Kidney (tissue), 14 donors: ENCODE measurements around the gene BRIP1. TPM values are rescaled to one million over a fixed set of nuclear protein-coding genes. Genes with fewer than 3 reads are reported as not detected.

Experiments
- DNase-seq, 5 donors: peaks; one replicate each; pipeline ENCODE4 v3.0.0-alpha.2; 2013 to 2020
- FAIRE-seq: peaks from 2 replicates; lab custom pipeline; 2012; peaks lifted over from hg19 to GRCh38; lab: Jason Lieb, UNC
- H3K27ac ChIP-seq, 2 donors: one replicate each; pipeline ENCODE4 v1.7.0; 2013; ENCODE audit warnings: low read depth in 2 of 2, low read length in 2 of 2, inconsistent platforms in 1 of 2
- H3K27me3 ChIP-seq: one replicate; pipeline ENCODE4 v1.7.1; 2013; ENCODE audit warnings: low read length, inconsistent platforms; ENCODE audit not compliant: control insufficient read depth, insufficient read depth
- H3K36me3 ChIP-seq, 3 donors: one replicate each; pipeline versions ENCODE4 v1.7.0 to v1.7.1; 2013; ENCODE audit warnings: low read length in 3 of 3, control low read depth in 1 of 3, inconsistent platforms in 1 of 3; ENCODE audit not compliant: insufficient read depth in 3 of 3, control insufficient read depth in 2 of 3
- H3K4me1 ChIP-seq, 3 donors: one replicate each; pipeline versions ENCODE4 v1.7.0 to v1.7.1; 2013; ENCODE audit warnings: low read length in 3 of 3, inconsistent platforms in 1 of 3, low read depth in 1 of 3; ENCODE audit not compliant: control insufficient read depth in 2 of 3, insufficient read depth in 2 of 3
- H3K4me3 ChIP-seq, 3 donors: one replicate each; pipeline versions ENCODE4 v1.7.0 to v1.8.1; 2013; ENCODE audit warnings: low read length in 3 of 3, control low read depth in 1 of 3, inconsistent platforms in 1 of 3
- H3K9ac ChIP-seq, 3 donors: one replicate each; pipeline versions ENCODE4 v1.7.0 to v1.7.1; 2013; ENCODE audit warnings: low read length in 3 of 3, control low read depth in 1 of 3, inconsistent platforms in 1 of 3
- H3K9me3 ChIP-seq, 3 donors: one replicate each; pipeline versions ENCODE4 v1.7.0 to v1.7.1; 2013; ENCODE audit warnings: low read length in 3 of 3, control low read depth in 1 of 3, inconsistent platforms in 1 of 3; ENCODE audit not compliant: control insufficient read depth in 2 of 3, insufficient read depth in 1 of 3
- CTCF ChIP-seq: IDR thresholded peaks from 3 replicates; pipeline ENCODE4 v1.5.1; 2012; ENCODE audit warnings: mild to moderate bottlenecking, moderate library complexity, borderline replicate concordance; ENCODE audit not compliant: insufficient read depth; ENCODE audit errors: extremely low read depth
- intact Hi-C: fragments of 100-400 bp; cut with DNase I; formaldehyde crosslinking; loops from one replicate; pipeline ENCODE4 v1.11.1; 2022
- polyA plus RNA-seq: library from polyadenylated mRNA; stranded (reverse); fragments of 350-450 nt; fragmentation: Illumina TruSeq; extraction: RNeasy Lipid Tissue Mini Kit (QIAGEN cat#74804); gene quantifications from one replicate; pipeline ENCODE4 v1.2.3, GENCODE V29; 2014; ENCODE audit warnings: low read depth, low replicate concordance; ENCODE audit not compliant: insufficient read depth
- total RNA-seq: library from RNA; stranded (reverse); fragmentation: NEBNext Ultra II Directional; extraction: Animal tissue kit (Norgen Biotek cat#: 25700); gene quantifications from one replicate; pipeline ENCODE4 v1.2.1, GENCODE V29; 2021
- donor health status: control.
- donor health status: control.
- donor health status: control.
- donor health status: control.
- donor health status: control.
- donor health status: DM: yes; HTN: yes; CAD: no.
- donor health status: Normal renal cell carcinoma (clear cell type).

Gene BRIP1
- total and polyA plus RNA-seq, 2 donors from 2014 or later = 0.54 TPM; not detected in 1

GRCh38 chr17:61713035-61713434, 150.3 kb downstream of the BRIP1 start:
- Histone ChIP-seq H3K9ac (no peak overlapping the region), H3K9me3 (peaks cover 0 to 4% (median 0%) of the 10 kb centered on the region in 3 donors), H3K4me1 (no peaks in the 10 kb centered on the region), H3K36me3 (peaks cover 0 to 2% (median 0%) of the 10 kb centered on the region in 3 donors), H3K4me3 (no peak overlapping the region), H3K27me3 (no peaks in the 10 kb centered on the region), H3K27ac (no peak overlapping the region)
- DNase-seq (no peak), FAIRE-seq (no peak)
- no peak for TF ChIP-seq CTCF
- intact Hi-C loops = no loop called here

GRCh38 chr17:61710546-61710945, 152.8 kb downstream of the BRIP1 start:
- intact Hi-C loops = no loop called here
- no peak for FAIRE-seq
- Histone ChIP-seq H3K27ac (no peak overlapping the region), H3K27me3 (no peaks in the 10 kb centered on the region), H3K36me3 (peaks cover 0 to 2% (median 0%) of the 10 kb centered on the region in 3 donors), H3K4me1 (no peaks in the 10 kb centered on the region), H3K9ac (no peak overlapping the region), H3K4me3 (no peak overlapping the region), H3K9me3 (no peaks in the 10 kb centered on the region)
- no peak for TF ChIP-seq CTCF
- DNase-seq = no peak

GRCh38 chr17:61709567-61709966, 153.8 kb downstream of the BRIP1 start:
- FAIRE-seq (no peak), DNase-seq (no peak)
- H3K4me3 ChIP-seq = no peak overlapping the region
- H3K9ac ChIP-seq = no peak overlapping the region
- no peak overlapping the region for H3K27ac ChIP-seq
- no peaks in the 10 kb centered on the region for H3K9me3 ChIP-seq
- intact Hi-C loops = no loop called here
- no peak for TF ChIP-seq CTCF
- no peaks in the 10 kb centered on the region for H3K27me3 ChIP-seq
- H3K4me1 ChIP-seq = no peaks in the 10 kb centered on the region
- peaks cover 0 to 2% (median 0%) of the 10 kb centered on the region in 3 donors for H3K36me3 ChIP-seq

GRCh38 chr17:61704935-61705449, 158.3 kb downstream of the BRIP1 start:
- Histone ChIP-seq H3K9me3 (peaks cover 0 to 22% (median 4%) of the 10 kb centered on the region in 3 donors), H3K4me3 (no peak overlapping the region), H3K9ac (no peak overlapping the region), H3K27me3 (no peaks in the 10 kb centered on the region), H3K27ac (no peak overlapping the region), H3K4me1 (no peaks in the 10 kb centered on the region), H3K36me3 (peaks cover 0 to 2% (median 0%) of the 10 kb centered on the region in 3 donors)
- intact Hi-C loops = no loop called here
- FAIRE-seq = no peak
- no peak for TF ChIP-seq CTCF
- DNase-seq = no peak
